Liver (tissue), 9 donors: ENCODE measurements around the gene ANKRD31. TPM values are rescaled to one million over a fixed set of nuclear protein-coding genes. Genes with fewer than 3 reads are reported as not detected.

Experiments
- DNase-seq: peaks from one replicate; pipeline ENCODE4 v3.0.0-alpha.2; 2017; ENCODE audit warnings: low spot score
- H3K27ac ChIP-seq, 2 donors: one replicate each; pipeline ENCODE4 v1.7.0; 2013; ENCODE audit warnings: inconsistent platforms in 2 of 2, low read length in 2 of 2, control low read depth in 1 of 2, low read depth in 1 of 2, mild to moderate bottlenecking in 1 of 2
- H3K27me3 ChIP-seq, 4 donors: one replicate each; pipeline versions ENCODE4 v1.6.1 to v1.7.0; 2013; ENCODE audit warnings: low read length in 3 of 4, inconsistent platforms in 1 of 4, mild to moderate bottlenecking in 1 of 4, moderate library complexity in 1 of 4; ENCODE audit not compliant: control insufficient read depth in 4 of 4, insufficient read depth in 4 of 4
- H3K36me3 ChIP-seq, 4 donors: one replicate each; pipeline versions ENCODE4 v1.6.1 to v1.7.0; 2013; ENCODE audit warnings: low read length in 3 of 4, mild to moderate bottlenecking in 3 of 4, low read depth in 1 of 4, moderate library complexity in 1 of 4; ENCODE audit not compliant: control insufficient read depth in 4 of 4, insufficient read depth in 3 of 4
- H3K4me1 ChIP-seq, 4 donors: one replicate each; pipeline versions ENCODE4 v1.6.1 to v1.7.0; 2013; ENCODE audit warnings: low read length in 3 of 4, mild to moderate bottlenecking in 3 of 4, moderate library complexity in 1 of 4; ENCODE audit not compliant: control insufficient read depth in 4 of 4, insufficient read depth in 4 of 4
- H3K4me3 ChIP-seq, 3 donors: one replicate each; pipeline versions ENCODE4 v1.6.1 to v1.7.0; 2013; ENCODE audit warnings: low read length in 3 of 3, control low read depth in 1 of 3, low read depth in 1 of 3, mild to moderate bottlenecking in 1 of 3
- H3K9ac ChIP-seq, 2 donors: one replicate each; pipeline ENCODE4 v1.7.0; 2013; ENCODE audit warnings: low read length in 2 of 2, mild to moderate bottlenecking in 2 of 2, moderate library complexity in 2 of 2, control low read depth in 1 of 2, low read depth in 1 of 2
- H3K9me3 ChIP-seq, 4 donors: one replicate each; pipeline versions ENCODE4 v1.6.1 to v1.7.0; 2013; ENCODE audit warnings: low read length in 3 of 4; ENCODE audit not compliant: control insufficient read depth in 4 of 4
- EGR1 ChIP-seq, 2 donors: IDR thresholded peaks; 2 replicates each; pipeline ENCODE4 v1.6.1; 2016 to 2018; ENCODE audit warnings: antibody characterized with exemption in 2 of 2, low read depth in 2 of 2
- FOXA1 ChIP-seq: IDR thresholded peaks from 2 replicates; pipeline ENCODE4 v1.6.1; 2016; ENCODE audit warnings: antibody characterized with exemption
- FOXA2 ChIP-seq: IDR thresholded peaks from 2 replicates; pipeline ENCODE4 v1.6.1; 2016; ENCODE audit warnings: antibody characterized with exemption
- HNF4A ChIP-seq, 2 donors: conservative IDR thresholded peaks; 2 replicates each; pipeline ENCODE4 v1.6.1; 2016; ENCODE audit warnings: antibody characterized with exemption in 2 of 2, mild to moderate bottlenecking in 2 of 2
- HNF4G ChIP-seq: IDR thresholded peaks from 2 replicates; pipeline ENCODE4 v1.6.1; 2016; ENCODE audit warnings: antibody characterized with exemption
- JUND ChIP-seq, 2 donors: IDR thresholded peaks; 2 replicates each; pipeline ENCODE4 v1.6.1; 2016; ENCODE audit warnings: antibody characterized with exemption in 2 of 2
- NR2F2 ChIP-seq: IDR thresholded peaks from 2 replicates; pipeline ENCODE4 v1.6.1; 2016; ENCODE audit warnings: antibody characterized with exemption
- RAD21 ChIP-seq, 2 donors: IDR thresholded peaks; 2 replicates each; pipeline ENCODE4 v1.6.1; 2016; ENCODE audit warnings: antibody characterized with exemption in 2 of 2, mild to moderate bottlenecking in 2 of 2
- SP1 ChIP-seq: IDR thresholded peaks from 2 replicates; pipeline ENCODE4 v1.6.1; 2018; ENCODE audit warnings: antibody characterized with exemption, mild to moderate bottlenecking
- TAF1 ChIP-seq: conservative IDR thresholded peaks from 2 replicates; pipeline ENCODE4 v1.6.1; 2016; ENCODE audit warnings: antibody characterized with exemption, mild to moderate bottlenecking
- WGBS: extraction: QIAGEN DNeasy Blood & Tissue Kit; methylation state at CpG from one replicate; pipeline ENCODE4 v1.1.7; 2013; 5-methylcytosine and 5-hydroxymethylcytosine counted together
- polyA plus RNA-seq, 2 donors: library from polyadenylated mRNA; stranded (reverse) in 1 of 2; unstranded in 1 of 2; fragments of 200-250 nt in 1 of 2; fragments of >200 nt in 1 of 2; fragmentation: Nextera tagmentation in 1 of 2; extraction: Ambion mirVana in 1 of 2; gene quantifications; one replicate each; pipeline versions ENCODE4 v1.2.1 to v1.2.3, GENCODE V29; 2013 to 2015
- total RNA-seq, 2 donors: library from RNA; depleted of rRNA; stranded (reverse); fragments of >200 nt; gene quantifications; one replicate each; pipeline ENCODE4 v1.2.3, GENCODE V29; 2014
- TF ChIP-seq, protein P1 (sequence below): fragments of 150-350 bp; IDR thresholded peaks from 2 replicates; pipeline ENCODE4 v1.5.1; 2017; ENCODE audit warnings: improper control_type of control experiment, low read depth, low read length; ENCODE audit not compliant: missing input control
- TF ChIP-seq, protein P2 (sequence below): IDR thresholded peaks from 2 replicates; pipeline ENCODE4 v1.6.1; 2016; ENCODE audit warnings: antibody characterized with exemption
- TF ChIP-seq, protein P3 (sequence below): IDR thresholded peaks from 2 replicates; pipeline ENCODE4 v1.6.1; 2016; ENCODE audit warnings: antibody characterized with exemption, mild to moderate bottlenecking
- TF ChIP-seq, protein P4 (sequence below): IDR thresholded peaks from 2 replicates; pipeline ENCODE4 v1.6.1; 2016; ENCODE audit warnings: antibody characterized with exemption
- donor health status: healthy.
- donor health status: healthy.
- donor health status: healthy.
- donor health status: healthy.
- donor health status: healthy.

Gene ANKRD31
- total and polyA plus RNA-seq, 4 donors = 0.03 to 0.08 (median 0.04) TPM

DNA sequence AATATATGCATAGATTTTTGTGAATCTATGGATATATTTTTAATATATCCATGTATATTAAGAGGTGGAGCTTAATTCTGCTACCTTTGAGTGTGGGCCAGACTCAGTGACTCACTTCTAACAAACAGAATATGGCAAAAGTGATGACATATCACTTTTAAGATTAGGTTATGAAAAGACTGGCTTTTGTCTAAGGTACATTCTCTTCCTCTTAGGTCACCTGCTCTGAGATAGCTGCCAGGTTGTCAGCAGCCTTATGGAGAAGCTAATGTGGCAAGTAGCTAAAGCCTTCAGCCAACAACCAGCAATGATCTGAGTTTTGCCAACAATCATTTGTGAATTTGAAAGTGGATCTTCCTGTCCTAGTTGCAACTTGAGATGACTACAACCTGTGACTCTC lies 83.8 kb downstream of the ANKRD31 start:
- Histone ChIP-seq H3K9me3 (peaks cover 0 to 2% (median 0%) of the 10 kb centered on the region in 4 donors), H3K9ac (no peak overlapping the region), H3K4me3 (no peak overlapping the region), H3K27me3 (no peaks in the 10 kb centered on the region), H3K4me1 (no peaks in the 10 kb centered on the region), H3K27ac (no peak overlapping the region), H3K36me3 (no peaks in the 10 kb centered on the region)
- no peak for TF ChIP-seq SP1
- no peak for TF ChIP-seq HNF4A (conservative IDR thresholded peaks at IDR 0.05)
- no peak for TF ChIP-seq RAD21 (IDR thresholded peaks at IDR 0.05)
- TF ChIP-seq, protein P1, sequence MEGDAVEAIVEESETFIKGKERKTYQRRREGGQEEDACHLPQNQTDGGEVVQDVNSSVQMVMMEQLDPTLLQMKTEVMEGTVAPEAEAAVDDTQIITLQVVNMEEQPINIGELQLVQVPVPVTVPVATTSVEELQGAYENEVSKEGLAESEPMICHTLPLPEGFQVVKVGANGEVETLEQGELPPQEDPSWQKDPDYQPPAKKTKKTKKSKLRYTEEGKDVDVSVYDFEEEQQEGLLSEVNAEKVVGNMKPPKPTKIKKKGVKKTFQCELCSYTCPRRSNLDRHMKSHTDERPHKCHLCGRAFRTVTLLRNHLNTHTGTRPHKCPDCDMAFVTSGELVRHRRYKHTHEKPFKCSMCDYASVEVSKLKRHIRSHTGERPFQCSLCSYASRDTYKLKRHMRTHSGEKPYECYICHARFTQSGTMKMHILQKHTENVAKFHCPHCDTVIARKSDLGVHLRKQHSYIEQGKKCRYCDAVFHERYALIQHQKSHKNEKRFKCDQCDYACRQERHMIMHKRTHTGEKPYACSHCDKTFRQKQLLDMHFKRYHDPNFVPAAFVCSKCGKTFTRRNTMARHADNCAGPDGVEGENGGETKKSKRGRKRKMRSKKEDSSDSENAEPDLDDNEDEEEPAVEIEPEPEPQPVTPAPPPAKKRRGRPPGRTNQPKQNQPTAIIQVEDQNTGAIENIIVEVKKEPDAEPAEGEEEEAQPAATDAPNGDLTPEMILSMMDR = no peak
- TF ChIP-seq JUND (IDR thresholded peaks at IDR 0.05) = no peak
- TF ChIP-seq NR2F2 = no peak
- TF ChIP-seq, protein P2, sequence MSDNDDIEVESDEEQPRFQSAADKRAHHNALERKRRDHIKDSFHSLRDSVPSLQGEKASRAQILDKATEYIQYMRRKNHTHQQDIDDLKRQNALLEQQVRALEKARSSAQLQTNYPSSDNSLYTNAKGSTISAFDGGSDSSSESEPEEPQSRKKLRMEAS = no peak
- no peak for TF ChIP-seq EGR1 (IDR thresholded peaks at IDR 0.05; ENCODE audit: low read depth in 2 of 2)
- TF ChIP-seq, protein P3, sequence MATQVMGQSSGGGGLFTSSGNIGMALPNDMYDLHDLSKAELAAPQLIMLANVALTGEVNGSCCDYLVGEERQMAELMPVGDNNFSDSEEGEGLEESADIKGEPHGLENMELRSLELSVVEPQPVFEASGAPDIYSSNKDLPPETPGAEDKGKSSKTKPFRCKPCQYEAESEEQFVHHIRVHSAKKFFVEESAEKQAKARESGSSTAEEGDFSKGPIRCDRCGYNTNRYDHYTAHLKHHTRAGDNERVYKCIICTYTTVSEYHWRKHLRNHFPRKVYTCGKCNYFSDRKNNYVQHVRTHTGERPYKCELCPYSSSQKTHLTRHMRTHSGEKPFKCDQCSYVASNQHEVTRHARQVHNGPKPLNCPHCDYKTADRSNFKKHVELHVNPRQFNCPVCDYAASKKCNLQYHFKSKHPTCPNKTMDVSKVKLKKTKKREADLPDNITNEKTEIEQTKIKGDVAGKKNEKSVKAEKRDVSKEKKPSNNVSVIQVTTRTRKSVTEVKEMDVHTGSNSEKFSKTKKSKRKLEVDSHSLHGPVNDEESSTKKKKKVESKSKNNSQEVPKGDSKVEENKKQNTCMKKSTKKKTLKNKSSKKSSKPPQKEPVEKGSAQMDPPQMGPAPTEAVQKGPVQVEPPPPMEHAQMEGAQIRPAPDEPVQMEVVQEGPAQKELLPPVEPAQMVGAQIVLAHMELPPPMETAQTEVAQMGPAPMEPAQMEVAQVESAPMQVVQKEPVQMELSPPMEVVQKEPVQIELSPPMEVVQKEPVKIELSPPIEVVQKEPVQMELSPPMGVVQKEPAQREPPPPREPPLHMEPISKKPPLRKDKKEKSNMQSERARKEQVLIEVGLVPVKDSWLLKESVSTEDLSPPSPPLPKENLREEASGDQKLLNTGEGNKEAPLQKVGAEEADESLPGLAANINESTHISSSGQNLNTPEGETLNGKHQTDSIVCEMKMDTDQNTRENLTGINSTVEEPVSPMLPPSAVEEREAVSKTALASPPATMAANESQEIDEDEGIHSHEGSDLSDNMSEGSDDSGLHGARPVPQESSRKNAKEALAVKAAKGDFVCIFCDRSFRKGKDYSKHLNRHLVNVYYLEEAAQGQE = no peak
- no peak for TF ChIP-seq HNF4G
- no peak for TF ChIP-seq FOXA2
- DNase-seq = no peak

DNA sequence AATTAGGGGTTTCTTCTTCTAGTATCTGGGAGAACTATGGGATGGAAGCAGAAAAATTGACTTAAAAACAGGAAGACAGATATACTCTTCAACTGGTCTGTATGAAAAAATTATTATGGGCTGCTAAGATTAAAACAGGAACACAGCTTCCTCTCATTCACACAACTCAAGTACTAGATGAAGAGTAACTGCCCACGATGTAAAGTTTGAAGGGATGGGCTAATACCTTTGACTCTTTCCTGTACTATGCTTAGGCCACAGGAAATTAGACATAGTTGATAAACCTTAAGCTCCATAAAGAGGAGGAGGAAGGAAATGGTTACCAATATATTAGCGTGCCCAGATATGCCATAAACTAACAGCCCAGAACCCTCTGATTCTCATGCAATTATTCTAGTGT lies 88.6 kb downstream of the ANKRD31 start:
- Histone ChIP-seq H3K27ac (no peak overlapping the region), H3K27me3 (no peaks in the 10 kb centered on the region), H3K36me3 (no peaks in the 10 kb centered on the region), H3K9me3 (no peaks in the 10 kb centered on the region), H3K9ac (no peak overlapping the region), H3K4me1 (no peaks in the 10 kb centered on the region), H3K4me3 (no peak overlapping the region)
- TF ChIP-seq, protein P2 = no peak
- no peak for TF ChIP-seq TAF1
- no peak for TF ChIP-seq RAD21 (IDR thresholded peaks at IDR 0.05)
- TF ChIP-seq, protein P4, sequence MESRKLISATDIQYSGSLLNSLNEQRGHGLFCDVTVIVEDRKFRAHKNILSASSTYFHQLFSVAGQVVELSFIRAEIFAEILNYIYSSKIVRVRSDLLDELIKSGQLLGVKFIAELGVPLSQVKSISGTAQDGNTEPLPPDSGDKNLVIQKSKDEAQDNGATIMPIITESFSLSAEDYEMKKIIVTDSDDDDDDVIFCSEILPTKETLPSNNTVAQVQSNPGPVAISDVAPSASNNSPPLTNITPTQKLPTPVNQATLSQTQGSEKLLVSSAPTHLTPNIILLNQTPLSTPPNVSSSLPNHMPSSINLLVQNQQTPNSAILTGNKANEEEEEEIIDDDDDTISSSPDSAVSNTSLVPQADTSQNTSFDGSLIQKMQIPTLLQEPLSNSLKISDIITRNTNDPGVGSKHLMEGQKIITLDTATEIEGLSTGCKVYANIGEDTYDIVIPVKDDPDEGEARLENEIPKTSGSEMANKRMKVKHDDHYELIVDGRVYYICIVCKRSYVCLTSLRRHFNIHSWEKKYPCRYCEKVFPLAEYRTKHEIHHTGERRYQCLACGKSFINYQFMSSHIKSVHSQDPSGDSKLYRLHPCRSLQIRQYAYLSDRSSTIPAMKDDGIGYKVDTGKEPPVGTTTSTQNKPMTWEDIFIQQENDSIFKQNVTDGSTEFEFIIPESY = no peak
- no peak for TF ChIP-seq FOXA1
- TF ChIP-seq, protein P1 = no peak
- DNase-seq = no peak
- 62% methylated on average over 2 of the region's 2 CpGs for WGBS
